ENCODE measurements around the gene SP7. TPM values are rescaled to one million over a fixed set of nuclear protein-coding genes. Genes with fewer than 3 reads are reported as not detected.

The SP7 gene
- total RNA-seq: not detected
- polyA plus RNA-seq: not detected
- long read RNA-seq, donor 1: 0 reads
- long read RNA-seq, donor 2: 0 reads
- long read RNA-seq, donor 3: 0 reads

DNA sequence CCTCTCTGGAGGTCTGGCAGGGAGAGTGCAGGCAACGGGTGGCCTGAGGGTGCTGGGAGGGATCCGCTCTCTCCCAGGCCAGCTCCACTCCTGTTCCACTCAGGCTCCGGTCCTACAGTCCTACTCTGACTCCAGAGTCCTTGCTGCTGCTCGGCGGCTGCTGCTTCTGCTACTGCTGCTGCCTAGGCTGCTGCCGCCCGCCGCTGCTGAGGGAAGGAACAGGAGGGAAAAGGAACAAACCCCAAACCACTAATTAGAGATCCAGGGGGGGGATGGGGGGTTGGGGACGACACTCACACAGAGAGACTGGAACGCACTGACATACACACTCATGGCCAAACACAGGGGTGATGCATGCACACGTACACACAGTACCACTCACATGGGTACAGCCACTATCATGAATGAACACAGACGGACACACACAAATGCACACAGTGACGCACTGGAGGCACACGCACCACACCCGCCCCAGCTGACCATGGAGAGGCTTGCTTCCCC lies at the start of gene SP7:
TSS of gene SP7 (minus strand) at position 174 of the 501 bp plus-strand sequence. CDS start 708 bp downstream, outside the sequence.
- no peak for DNase-seq
- TF ChIP-seq POLR2A (IDR thresholded peaks at IDR 0.05): no peak
- TF ChIP-seq, protein P1, sequence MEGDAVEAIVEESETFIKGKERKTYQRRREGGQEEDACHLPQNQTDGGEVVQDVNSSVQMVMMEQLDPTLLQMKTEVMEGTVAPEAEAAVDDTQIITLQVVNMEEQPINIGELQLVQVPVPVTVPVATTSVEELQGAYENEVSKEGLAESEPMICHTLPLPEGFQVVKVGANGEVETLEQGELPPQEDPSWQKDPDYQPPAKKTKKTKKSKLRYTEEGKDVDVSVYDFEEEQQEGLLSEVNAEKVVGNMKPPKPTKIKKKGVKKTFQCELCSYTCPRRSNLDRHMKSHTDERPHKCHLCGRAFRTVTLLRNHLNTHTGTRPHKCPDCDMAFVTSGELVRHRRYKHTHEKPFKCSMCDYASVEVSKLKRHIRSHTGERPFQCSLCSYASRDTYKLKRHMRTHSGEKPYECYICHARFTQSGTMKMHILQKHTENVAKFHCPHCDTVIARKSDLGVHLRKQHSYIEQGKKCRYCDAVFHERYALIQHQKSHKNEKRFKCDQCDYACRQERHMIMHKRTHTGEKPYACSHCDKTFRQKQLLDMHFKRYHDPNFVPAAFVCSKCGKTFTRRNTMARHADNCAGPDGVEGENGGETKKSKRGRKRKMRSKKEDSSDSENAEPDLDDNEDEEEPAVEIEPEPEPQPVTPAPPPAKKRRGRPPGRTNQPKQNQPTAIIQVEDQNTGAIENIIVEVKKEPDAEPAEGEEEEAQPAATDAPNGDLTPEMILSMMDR (IDR thresholded peaks at IDR 0.05): no peak
- WGBS, 4 donors: 61 to 74% (median 67%) methylated on average over 10 to 15 of the region's 15 CpGs
- no peak for ATAC-seq
- Histone ChIP-seq H3K4me1 (peaks cover 0 to 8% (median 0%) of the 10 kb centered on the region in 12 donors), H3K9me3 (no peaks in the 10 kb centered on the region), H3K4me3 (no peak within 1 kb of the TSS), H3K27ac (no peak within 1 kb of the TSS), H3K27me3 (peaks cover 0 to 29% (median 6%) of the 10 kb centered on the region in 9 donors), H3K36me3 (no peaks in the 10 kb centered on the region)
- intact Hi-C loops (cut with DNase I): no loop called here

DNA sequence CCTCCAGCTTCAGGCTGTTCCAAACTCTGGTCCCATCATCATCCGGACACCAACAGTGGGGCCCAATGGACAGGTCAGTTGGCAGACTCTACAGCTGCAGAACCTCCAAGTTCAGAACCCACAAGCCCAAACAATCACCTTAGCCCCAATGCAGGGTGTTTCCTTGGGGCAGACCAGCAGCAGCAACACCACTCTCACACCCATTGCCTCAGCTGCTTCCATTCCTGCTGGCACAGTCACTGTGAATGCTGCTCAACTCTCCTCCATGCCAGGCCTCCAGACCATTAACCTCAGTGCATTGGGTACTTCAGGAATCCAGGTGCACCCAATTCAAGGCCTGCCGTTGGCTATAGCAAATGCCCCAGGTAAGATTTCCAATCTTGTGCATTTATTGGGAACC lies 47.1 kb upstream of the SP7 start:
- ATAC-seq (no peak), DNase-seq (no peak)
- Histone ChIP-seq H3K27me3 (no peaks in the 10 kb centered on the region), H3K36me3 (peaks cover 3 to 64% (median 54%) of the 10 kb centered on the region in 9 donors), H3K27ac (peak overlapping the region in 1 of 12 donors; percentile 12), H3K4me3 (peak overlapping the region in 8 of 12 donors; percentile 3 to 76 (median 22)), H3K9me3 (no peaks in the 10 kb centered on the region), H3K4me1 (peaks cover 28 to 82% (median 74%) of the 10 kb centered on the region in 12 donors)
- no peak for TF ChIP-seq POLR2A (IDR thresholded peaks at IDR 0.05)
- TF ChIP-seq, protein P1 (IDR thresholded peaks at IDR 0.05): no peak
- intact Hi-C loops (cut with DNase I): no loop called here
- WGBS, 4 donors: 70 to 81% (median 76%) methylated on average over 2 of the region's 2 CpGs

DNA sequence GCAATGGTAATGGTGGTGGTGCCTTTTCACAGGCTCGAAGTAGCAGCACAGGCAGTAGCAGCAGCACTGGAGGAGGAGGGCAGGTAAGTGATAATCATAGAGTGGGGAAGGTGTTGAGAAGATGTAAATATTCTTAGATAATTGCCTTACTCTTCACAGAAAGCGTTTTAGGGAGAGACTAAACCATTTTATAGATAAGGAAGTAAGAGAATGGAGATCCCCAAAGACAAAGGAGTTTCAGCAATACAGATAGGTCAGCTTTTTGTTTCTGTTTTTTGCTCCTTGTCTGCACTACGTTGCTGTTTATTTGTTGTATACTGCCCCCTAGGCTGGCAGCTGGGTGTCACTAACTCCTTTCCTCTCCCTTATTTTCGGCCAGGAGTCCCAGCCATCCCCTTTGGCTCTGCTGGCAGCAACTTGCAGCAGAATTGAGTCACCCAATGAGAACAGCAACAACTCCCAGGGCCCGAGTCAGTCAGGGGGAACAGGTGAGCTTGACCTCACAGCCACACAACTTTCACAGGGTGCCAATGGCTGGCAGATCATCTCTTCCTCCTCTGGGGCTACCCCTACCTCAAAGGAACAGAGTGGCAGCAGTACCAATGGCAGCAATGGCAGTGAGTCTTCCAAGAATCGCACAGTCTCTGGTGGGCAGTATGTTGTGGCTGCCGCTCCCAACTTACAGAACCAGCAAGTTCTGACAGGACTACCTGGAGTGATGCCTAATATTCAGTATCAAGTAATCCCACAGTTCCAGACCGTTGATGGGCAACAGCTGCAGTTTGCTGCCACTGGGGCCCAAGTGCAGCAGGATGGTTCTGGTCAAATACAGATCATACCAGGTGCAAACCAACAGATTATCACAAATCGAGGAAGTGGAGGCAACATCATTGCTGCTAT lies 45.8 kb upstream of the SP7 start:
- DNase-seq (peak; percentile 40 to 62 (median 49)), ATAC-seq (no peak)
- no peaks in the 10 kb centered on the region for H3K27me3 ChIP-seq
- no peaks in the 10 kb centered on the region for H3K9me3 ChIP-seq
- H3K4me3 ChIP-seq: peak overlapping the region in 9 of 12 donors; percentile 54 to 85 (median 70)
- TF ChIP-seq POLR2A (IDR thresholded peaks at IDR 0.05): no peak
- TF ChIP-seq, protein P1 (IDR thresholded peaks at IDR 0.05): peak in 9 of 12 donors; percentile 20 to 48 (median 39)
- intact Hi-C loops (cut with DNase I): loop anchor here in 2 of 10 donors (2.0 kb wide), 2 partner anchors 29 to 57 kb away; no protein-coding TSS in a partner anchor
- 43 to 50% (median 44%) methylated on average over 6 to 9 of the region's 9 CpGs for WGBS, 4 donors
- peak overlapping the region in 10 of 12 donors; percentile 89 to 99 (median 96) for H3K27ac ChIP-seq
- H3K36me3 ChIP-seq: peaks cover 3 to 57% (median 41%) of the 10 kb centered on the region in 9 donors
- H3K4me1 ChIP-seq: peaks cover 25 to 71% (median 61%) of the 10 kb centered on the region in 12 donors
